ENCODE data around the gene FRMPD4. TPM values are rescaled to one million over a fixed set of nuclear protein-coding genes. Genes with fewer than 3 reads are reported as not detected.
A peak's percentile ranks its signal among the peaks of the same experiment; 100 is the strongest.

FRMPD4 gene
- polyA plus RNA-seq, 6 donors from 2014 or later, result not detected

DNA sequence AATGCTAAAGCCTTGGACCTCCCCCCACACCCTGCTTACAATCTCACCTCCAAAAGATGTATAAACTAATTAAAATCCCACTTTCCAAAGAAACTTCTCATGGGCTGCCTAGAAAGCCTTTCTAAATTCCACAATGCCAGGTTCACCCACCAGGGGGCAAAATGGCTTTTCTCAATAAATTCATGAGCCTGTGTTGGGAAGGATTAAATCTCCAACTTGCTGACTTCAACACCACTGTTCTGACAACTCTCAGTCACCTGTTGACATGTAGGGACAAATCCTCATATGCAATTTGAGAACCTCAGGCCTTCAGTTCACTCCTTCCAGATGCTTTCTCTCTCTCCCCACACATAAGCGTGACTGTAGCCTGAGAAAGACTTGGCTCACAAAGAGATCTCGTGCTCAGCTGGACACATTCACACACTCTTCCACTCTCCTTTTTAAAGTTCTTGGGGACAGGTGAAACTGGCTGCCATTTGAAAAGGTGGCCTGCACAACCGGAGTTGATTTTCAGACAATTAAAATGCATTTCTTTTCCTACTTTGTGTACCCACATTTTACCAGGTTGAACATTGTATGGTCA lies 564.3 kb downstream of the FRMPD4 start:
- Mint-ChIP-seq H3K4me1 (peaks cover 0 to 9% (median 0%) of the 10 kb centered on the region in 3 donors), H3K27ac (peak overlapping the region in 2 of 6 donors; percentile 24 to 37), H3K9me3 (no peaks in the 10 kb centered on the region), H3K36me3 (no peaks in the 10 kb centered on the region), H3K27me3 (peaks cover 0 to 7% (median 3%) of the 10 kb centered on the region in 3 donors), H3K4me3 (no peak overlapping the region)
- no peak for ATAC-seq (ENCODE audit: low read depth in 2 of 2)
- DNase-seq, result peak; percentile 23

DNA sequence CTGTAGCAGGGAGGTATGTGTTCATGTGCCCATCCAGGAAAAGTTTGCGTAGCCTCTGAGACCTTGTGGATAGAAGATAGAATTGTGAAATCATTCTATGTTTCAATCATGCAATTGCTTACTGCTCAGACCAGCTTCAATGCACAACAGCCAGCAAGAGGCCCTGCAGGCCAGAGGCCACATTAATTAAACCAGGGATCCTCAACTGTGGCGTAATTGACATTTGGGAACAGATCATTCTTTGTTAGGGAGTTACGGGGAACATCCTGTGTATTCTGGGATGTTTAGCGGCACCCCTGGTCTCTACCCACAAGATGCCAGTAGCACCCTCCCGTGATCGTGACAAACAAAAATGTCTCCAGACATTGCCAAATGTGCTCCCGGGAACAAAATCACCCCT lies 566.4 kb downstream of the FRMPD4 start:
- Mint-ChIP-seq H3K27me3 (peaks cover 0 to 7% (median 0%) of the 10 kb centered on the region in 3 donors), H3K36me3 (no peaks in the 10 kb centered on the region), H3K4me3 (no peak overlapping the region), H3K4me1 (peaks cover 4 to 25% (median 12%) of the 10 kb centered on the region in 3 donors), H3K9me3 (peaks cover 0 to 4% (median 0%) of the 10 kb centered on the region in 7 donors), H3K27ac (peak overlapping the region in 1 of 6 donors; percentile 8)
- DNase-seq (no peak), ATAC-seq (ENCODE audit: low read depth in 2 of 2) (no peak)

DNA sequence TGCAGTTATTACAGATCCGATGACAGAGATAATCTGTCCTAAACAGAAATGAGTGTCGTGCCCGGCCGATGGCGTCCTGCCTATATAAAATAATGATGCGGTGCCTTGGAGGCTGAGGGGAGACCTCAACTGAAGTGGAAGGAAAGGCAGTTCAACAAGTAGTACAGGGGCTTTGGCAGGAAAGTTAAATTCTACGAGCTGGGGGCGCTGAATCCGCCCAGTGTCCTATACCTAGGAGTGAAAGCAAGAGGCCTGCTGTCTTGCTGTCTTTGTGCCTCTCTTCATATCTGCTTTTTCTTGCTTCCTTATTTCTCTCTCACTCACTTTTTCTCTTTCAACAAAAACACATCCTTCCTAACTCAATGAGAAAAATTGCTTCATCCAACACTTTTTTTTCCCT lies 570.8 kb downstream of the FRMPD4 start:
- Mint-ChIP-seq H3K36me3 (no peaks in the 10 kb centered on the region), H3K27ac (peak overlapping the region; percentile 19 to 91 (median 46)), H3K4me1 (peaks cover 12 to 59% (median 35%) of the 10 kb centered on the region in 3 donors), H3K4me3 (peak overlapping the region in 2 of 8 donors; percentile 3 to 11), H3K9me3 (peaks cover 0 to 4% (median 0%) of the 10 kb centered on the region in 7 donors), H3K27me3 (no peaks in the 10 kb centered on the region)
- no peak for DNase-seq
- peak; percentile 52 to 81 for ATAC-seq (ENCODE audit: low read depth in 2 of 2)

DNA sequence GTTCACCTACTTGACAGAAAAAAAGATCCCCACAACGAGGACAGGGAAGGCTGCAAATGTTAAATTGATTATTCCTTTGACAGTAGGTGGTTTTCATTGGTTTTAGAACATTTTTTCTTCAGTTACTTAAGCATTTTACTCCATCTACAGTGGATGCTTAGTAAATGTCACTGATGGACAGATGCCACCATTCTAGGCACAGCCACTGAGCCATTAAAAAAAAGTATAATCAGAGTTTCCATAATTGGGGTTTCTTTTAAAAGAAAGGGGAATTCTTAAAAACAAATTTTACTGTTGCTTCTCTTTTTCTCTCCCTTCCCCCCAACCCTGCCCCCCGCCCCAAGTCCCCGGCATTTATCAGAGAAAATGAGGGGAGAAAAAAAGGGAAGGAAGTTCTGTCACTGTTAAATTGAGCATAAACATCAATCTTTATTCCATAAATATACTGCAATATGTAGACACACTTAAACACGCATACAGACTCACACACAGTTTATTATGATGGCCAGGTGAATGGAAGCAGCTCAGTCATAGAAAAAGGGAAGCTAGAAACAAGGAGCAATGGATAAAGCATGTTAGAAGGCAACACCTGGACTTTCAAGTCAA lies 573.3 kb downstream of the FRMPD4 start:
- no peaks in the 10 kb centered on the region for H3K36me3 Mint-ChIP-seq
- ATAC-seq (ENCODE audit: low read depth in 2 of 2) (peak; percentile 65 to 67), DNase-seq (peak; percentile 9)
- peaks cover 0 to 4% (median 0%) of the 10 kb centered on the region in 7 donors for H3K9me3 Mint-ChIP-seq
- H3K4me3 Mint-ChIP-seq, result peak overlapping the region; percentile 63 to 87 (median 72)
- H3K27ac Mint-ChIP-seq, result peak overlapping the region; percentile 78 to 98 (median 92)
- peaks cover 12 to 53% (median 35%) of the 10 kb centered on the region in 3 donors for H3K4me1 Mint-ChIP-seq
- no peaks in the 10 kb centered on the region for H3K27me3 Mint-ChIP-seq

DNA sequence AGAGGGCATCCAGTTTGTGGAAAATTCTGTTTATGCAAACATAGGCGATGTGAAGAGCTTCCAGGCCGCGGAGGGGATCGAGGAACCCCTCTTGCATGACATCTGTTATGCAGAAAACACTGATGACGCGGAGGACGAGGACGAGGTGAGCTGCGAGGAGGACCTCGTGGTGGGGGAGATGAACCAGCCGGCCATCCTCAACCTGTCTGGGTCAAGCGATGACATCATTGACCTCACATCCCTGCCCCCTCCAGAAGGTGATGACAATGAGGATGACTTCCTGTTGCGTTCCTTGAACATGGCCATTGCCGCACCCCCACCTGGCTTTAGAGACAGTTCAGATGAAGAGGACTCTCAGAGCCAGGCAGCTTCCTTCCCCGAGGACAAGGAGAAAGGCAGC lies 578.3 kb downstream of the FRMPD4 start:
- DNase-seq, result no peak
- H3K4me3 Mint-ChIP-seq, result no peak overlapping the region
- H3K9me3 Mint-ChIP-seq, result peaks cover 0 to 4% (median 0%) of the 10 kb centered on the region in 7 donors
- H3K36me3 Mint-ChIP-seq, result no peaks in the 10 kb centered on the region
- peak overlapping the region in 2 of 6 donors; percentile 10 to 23 for H3K27ac Mint-ChIP-seq
- no peak for ATAC-seq (ENCODE audit: low read depth in 2 of 2)
- H3K4me1 Mint-ChIP-seq, result peaks cover 10 to 23% (median 20%) of the 10 kb centered on the region in 3 donors
- peaks cover 0 to 14% (median 5%) of the 10 kb centered on the region in 3 donors for H3K27me3 Mint-ChIP-seq

DNA sequence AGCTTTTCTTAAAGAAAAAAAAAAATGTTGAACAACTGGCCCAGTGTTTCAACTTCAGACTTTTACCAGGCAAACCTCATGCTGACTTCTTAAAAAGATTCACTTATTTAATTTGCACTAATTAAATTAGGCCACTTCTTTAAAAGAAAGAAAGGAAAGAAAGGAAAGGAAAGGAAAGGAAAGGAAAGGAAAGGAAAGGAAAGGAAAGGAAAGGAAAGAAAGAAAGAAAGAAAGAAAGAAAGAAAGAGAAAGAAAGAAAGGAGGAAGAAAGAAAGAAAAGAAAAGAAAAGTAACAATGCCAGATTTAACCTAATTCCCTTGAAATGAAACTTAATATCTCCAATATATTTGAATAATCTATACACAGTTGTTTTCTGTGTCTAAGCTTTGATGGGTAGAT lies 581.6 kb downstream of the FRMPD4 start:
- no peak for DNase-seq
- ATAC-seq (ENCODE audit: low read depth in 2 of 2), result no peak
- H3K27ac Mint-ChIP-seq, result no peak overlapping the region
- no peaks in the 10 kb centered on the region for H3K36me3 Mint-ChIP-seq
- H3K4me3 Mint-ChIP-seq, result no peak overlapping the region
- peaks cover 0 to 14% (median 5%) of the 10 kb centered on the region in 3 donors for H3K27me3 Mint-ChIP-seq
- peaks cover 5 to 10% (median 9%) of the 10 kb centered on the region in 3 donors for H3K4me1 Mint-ChIP-seq
- peaks cover 0 to 4% (median 0%) of the 10 kb centered on the region in 7 donors for H3K9me3 Mint-ChIP-seq

DNA sequence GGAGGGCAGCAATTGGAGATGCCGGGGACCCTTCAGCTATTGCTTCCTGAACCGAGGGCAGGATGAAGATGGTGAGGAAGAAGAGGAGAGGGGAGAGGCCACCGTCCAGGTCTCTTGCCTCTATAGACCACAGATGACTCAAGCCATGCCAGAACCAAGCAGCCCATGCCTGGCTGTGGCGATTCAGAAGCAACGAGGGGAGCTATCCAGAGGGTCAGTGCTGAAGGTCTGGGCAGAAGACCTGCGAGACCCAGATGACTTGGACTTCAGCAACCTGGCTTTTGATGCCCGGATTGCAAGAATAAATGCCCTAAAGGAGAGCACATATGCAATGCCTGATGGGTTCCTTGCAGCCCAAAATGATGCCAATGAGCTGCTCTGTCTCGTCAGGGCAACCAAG lies 582.8 kb downstream of the FRMPD4 start:
- DNase-seq (no peak), ATAC-seq (ENCODE audit: low read depth in 2 of 2) (no peak)
- Mint-ChIP-seq H3K9me3 (peaks cover 0 to 4% (median 0%) of the 10 kb centered on the region in 7 donors), H3K27ac (peak overlapping the region in 1 of 6 donors; percentile 47), H3K36me3 (no peaks in the 10 kb centered on the region), H3K4me1 (peaks cover 5 to 10% (median 9%) of the 10 kb centered on the region in 3 donors), H3K27me3 (peaks cover 0 to 14% (median 5%) of the 10 kb centered on the region in 3 donors), H3K4me3 (no peak overlapping the region)

DNA sequence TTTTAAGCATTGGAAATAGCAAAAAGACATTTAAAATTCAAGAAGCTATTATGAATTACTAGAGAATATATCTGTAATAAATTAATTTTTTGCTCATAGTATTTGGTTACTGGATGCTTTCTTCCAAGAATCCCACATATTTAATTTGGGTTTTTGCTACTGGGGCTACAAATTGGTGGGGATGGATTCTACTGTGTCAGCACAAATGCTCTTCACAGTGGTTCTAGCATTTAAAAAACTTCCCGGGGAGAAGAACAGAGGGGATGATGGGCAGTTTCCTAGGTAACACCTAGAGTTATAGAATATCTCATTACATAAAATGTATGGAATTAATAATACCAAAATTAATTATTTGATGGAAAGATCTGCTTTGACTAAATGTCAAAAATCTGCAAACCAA lies 584.0 kb downstream of the FRMPD4 start:
- H3K9me3 Mint-ChIP-seq, result peaks cover 0 to 4% (median 0%) of the 10 kb centered on the region in 7 donors
- H3K27me3 Mint-ChIP-seq, result peaks cover 0 to 18% (median 5%) of the 10 kb centered on the region in 3 donors
- ATAC-seq (ENCODE audit: low read depth in 2 of 2) (no peak), DNase-seq (no peak)
- H3K4me3 Mint-ChIP-seq, result no peak overlapping the region
- H3K36me3 Mint-ChIP-seq, result no peaks in the 10 kb centered on the region
- H3K27ac Mint-ChIP-seq, result no peak overlapping the region
- H3K4me1 Mint-ChIP-seq, result peaks cover 5 to 10% (median 9%) of the 10 kb centered on the region in 3 donors

DNA sequence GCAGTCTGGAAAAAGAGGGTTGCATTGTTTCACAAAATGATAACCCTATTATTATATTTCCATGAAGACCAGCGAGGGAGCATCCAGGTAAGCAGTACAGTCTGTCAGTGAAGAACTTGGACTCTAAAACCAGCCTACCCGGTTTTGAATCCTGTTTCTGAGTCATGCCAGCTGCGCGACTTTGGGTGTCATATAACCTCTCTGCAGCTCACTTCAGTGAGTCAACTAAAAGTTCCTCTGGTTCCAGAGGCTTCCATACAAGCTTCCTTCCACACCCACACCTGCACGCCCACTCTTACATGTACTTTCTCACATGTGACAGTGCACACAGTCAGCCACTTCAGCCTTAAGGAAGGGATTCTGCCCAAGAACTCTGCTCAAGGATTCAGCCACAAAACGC lies 603.1 kb downstream of the FRMPD4 start:
- peaks cover 0 to 3% (median 0%) of the 10 kb centered on the region in 7 donors for H3K9me3 Mint-ChIP-seq
- H3K27ac Mint-ChIP-seq, result no peak overlapping the region
- DNase-seq (no peak), ATAC-seq (ENCODE audit: low read depth in 2 of 2) (no peak)
- H3K4me3 Mint-ChIP-seq, result no peak overlapping the region
- H3K4me1 Mint-ChIP-seq, result no peaks in the 10 kb centered on the region
- H3K27me3 Mint-ChIP-seq, result peaks cover 0 to 7% (median 0%) of the 10 kb centered on the region in 3 donors
- no peaks in the 10 kb centered on the region for H3K36me3 Mint-ChIP-seq

DNA sequence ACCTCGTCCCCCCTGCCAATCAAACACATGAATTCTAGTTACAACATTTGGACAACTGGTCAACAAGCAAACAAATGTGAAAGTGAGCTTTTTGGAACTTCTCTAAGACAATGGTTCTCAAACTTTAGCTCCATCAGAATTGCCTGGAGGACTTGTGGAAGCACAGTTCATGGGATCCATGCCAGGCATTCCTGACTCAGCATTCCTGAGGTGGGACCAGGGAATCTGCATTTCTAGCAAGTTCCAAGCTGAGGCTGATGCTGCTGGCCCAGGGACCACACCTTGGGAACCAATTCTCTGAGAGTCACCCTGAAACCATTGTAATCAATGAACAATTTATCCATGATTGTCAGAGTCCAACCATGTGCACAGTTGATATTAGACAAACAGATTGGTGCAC lies 609.2 kb downstream of the FRMPD4 start:
- H3K4me3 Mint-ChIP-seq, result no peak overlapping the region
- ATAC-seq (ENCODE audit: low read depth in 2 of 2) (no peak), DNase-seq (no peak)
- H3K4me1 Mint-ChIP-seq, result no peaks in the 10 kb centered on the region
- no peak overlapping the region for H3K27ac Mint-ChIP-seq
- no peaks in the 10 kb centered on the region for H3K27me3 Mint-ChIP-seq
- H3K9me3 Mint-ChIP-seq, result peaks cover 0 to 7% (median 4%) of the 10 kb centered on the region in 7 donors
- no peaks in the 10 kb centered on the region for H3K36me3 Mint-ChIP-seq

DNA sequence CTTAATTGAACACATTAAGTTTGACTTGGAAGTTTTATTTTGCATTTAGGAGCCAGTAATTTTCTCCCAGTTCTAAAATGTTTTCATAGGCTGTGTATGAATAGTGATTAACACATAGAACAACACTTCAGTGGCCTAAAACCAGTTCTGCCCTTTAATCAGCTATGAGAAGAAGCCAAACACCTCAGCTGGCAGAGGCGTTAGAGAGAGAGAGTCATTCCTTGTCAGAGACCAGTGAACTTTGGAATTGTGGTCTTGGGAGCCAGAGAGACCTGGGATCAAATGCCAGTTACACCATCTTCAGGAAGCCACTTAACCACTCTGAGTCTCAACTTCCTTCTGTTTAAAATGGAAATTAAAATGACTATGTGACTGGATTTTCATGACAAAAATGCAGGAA lies 613.6 kb downstream of the FRMPD4 start:
- Mint-ChIP-seq H3K27me3 (no peaks in the 10 kb centered on the region), H3K27ac (no peak overlapping the region), H3K9me3 (peaks cover 0 to 12% (median 9%) of the 10 kb centered on the region in 7 donors), H3K36me3 (peaks cover 0 to 7% of the 10 kb centered on the region in 2 donors), H3K4me3 (no peak overlapping the region), H3K4me1 (no peaks in the 10 kb centered on the region)
- ATAC-seq (ENCODE audit: low read depth in 2 of 2) (no peak), DNase-seq (no peak)

DNA sequence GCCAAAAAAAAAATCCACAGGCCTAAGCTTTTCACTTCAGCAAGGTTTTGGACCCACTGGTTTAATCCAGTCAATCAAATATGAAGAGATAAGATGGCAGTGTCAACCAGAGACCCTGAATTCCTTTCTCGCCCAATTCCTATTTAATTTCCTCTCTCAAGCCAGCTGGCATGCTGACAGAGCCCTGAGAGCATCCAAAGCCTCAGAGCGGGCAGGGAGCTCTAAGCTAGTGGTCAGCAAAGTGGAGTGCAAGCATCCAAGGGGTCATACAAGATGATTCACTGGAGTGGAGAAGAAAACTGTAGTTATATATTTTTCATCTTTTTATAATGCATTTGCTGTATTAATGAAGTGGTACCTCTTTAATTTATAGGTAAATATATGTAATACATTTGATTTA lies 615.1 kb downstream of the FRMPD4 start:
- Mint-ChIP-seq H3K4me1 (peaks cover 0 to 5% (median 0%) of the 10 kb centered on the region in 3 donors), H3K27ac (no peak overlapping the region), H3K4me3 (no peak overlapping the region), H3K9me3 (peaks cover 0 to 12% (median 9%) of the 10 kb centered on the region in 7 donors), H3K27me3 (peaks cover 0 to 9% (median 0%) of the 10 kb centered on the region in 3 donors), H3K36me3 (peaks cover 0 to 7% of the 10 kb centered on the region in 2 donors)
- no peak for DNase-seq
- ATAC-seq (ENCODE audit: low read depth in 2 of 2), result no peak

DNA sequence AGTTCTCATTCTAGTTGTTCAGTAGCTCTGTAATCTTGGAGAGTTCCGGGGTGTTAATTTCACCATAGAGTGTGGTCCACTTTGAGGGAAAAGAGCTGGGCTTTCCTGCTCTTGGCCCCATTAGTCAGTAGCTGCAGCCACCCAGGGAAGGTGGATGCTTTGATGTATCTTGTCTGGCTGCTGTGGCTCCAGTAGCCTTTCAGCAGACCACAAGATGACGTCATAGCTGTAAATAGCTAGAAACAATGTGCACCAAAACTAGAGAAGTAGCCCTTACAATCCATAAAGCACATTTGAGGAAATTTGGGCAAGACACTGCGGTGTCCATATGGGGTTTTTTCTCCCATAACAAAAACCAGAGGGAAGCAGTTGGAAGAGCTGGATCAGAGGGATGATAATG lies 620.0 kb downstream of the FRMPD4 start:
- peaks cover 0 to 7% of the 10 kb centered on the region in 2 donors for H3K36me3 Mint-ChIP-seq
- H3K4me1 Mint-ChIP-seq, result peaks cover 0 to 7% (median 0%) of the 10 kb centered on the region in 3 donors
- H3K4me3 Mint-ChIP-seq, result no peak overlapping the region
- H3K27ac Mint-ChIP-seq, result no peak overlapping the region
- peaks cover 0 to 30% (median 0%) of the 10 kb centered on the region in 3 donors for H3K27me3 Mint-ChIP-seq
- ATAC-seq (ENCODE audit: low read depth in 2 of 2), result no peak
- H3K9me3 Mint-ChIP-seq, result peaks cover 0 to 9% (median 5%) of the 10 kb centered on the region in 7 donors
- DNase-seq, result no peak

DNA sequence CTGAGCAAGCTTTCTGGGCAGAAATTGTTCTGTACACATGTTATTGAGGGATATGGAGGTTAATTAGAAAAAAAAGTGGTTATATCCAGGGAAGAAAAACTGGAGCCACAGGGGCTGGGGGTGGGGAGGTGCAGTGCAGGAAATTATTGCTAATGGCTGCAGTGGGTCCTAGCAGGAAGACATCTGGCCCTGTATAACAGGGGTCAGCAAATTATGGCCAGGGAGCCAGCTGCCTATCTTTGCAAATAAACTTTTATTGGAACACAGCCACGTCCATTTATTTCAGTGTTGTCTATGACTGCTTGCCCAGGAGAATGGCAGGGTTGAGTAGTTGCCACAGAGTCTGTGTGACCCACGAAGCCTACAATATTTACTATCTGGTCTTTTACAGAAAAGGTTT lies 629.6 kb downstream of the FRMPD4 start:
- Mint-ChIP-seq H3K4me1 (peaks cover 6 to 16% (median 13%) of the 10 kb centered on the region in 3 donors), H3K27me3 (peaks cover 0 to 8% (median 0%) of the 10 kb centered on the region in 3 donors), H3K36me3 (no peaks in the 10 kb centered on the region), H3K4me3 (peak overlapping the region in 1 of 8 donors; percentile 44), H3K27ac (no peak overlapping the region), H3K9me3 (peaks cover 0 to 12% (median 3%) of the 10 kb centered on the region in 7 donors)
- ATAC-seq (ENCODE audit: low read depth in 2 of 2), result no peak
- no peak for DNase-seq
